ENCODE data around the gene OR6S1. TPM values are rescaled to one million over a fixed set of nuclear protein-coding genes. Genes with fewer than 3 reads are reported as not detected.

OR6S1 gene
- total and polyA plus RNA-seq, 10 of the 15 experiments (the other 5 are each of a cell fraction or from before 2014, with no cell fraction given), result 0.22 to 0.67 (median 0.43) TPM; not detected in 4

DNA sequence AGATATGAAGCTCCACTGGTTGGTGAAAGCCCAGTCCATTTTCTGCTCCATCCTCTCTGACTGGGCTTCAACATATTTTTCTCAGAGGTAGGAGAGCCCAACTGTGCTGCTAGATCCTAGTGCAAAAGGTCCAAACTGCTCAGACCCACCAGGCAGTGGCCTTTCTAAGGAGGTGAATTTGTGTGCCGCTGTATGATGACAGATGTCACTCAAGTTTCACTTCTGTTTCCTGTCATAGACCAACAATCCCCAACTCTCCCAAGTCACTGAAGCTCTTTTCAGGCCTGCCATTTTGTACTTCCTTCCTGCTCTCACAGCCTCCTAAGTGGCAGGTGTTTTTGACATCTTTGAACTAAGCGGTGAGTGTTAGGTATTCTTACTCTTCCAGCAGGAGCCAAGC lies 26.5 kb upstream of the OR6S1 start (continued):
- TF ChIP-seq IKZF2 (IDR thresholded peaks at IDR 0.05), result peak; percentile 81 to 84
- no peak for TF ChIP-seq RAD51 (IDR thresholded peaks at IDR 0.05)
- TF ChIP-seq FOS (IDR thresholded peaks at IDR 0.05; ENCODE audit: borderline replicate concordance, extremely low read depth, insufficient read length), result no peak
- TF ChIP-seq EGR1 (IDR thresholded peaks at IDR 0.05; ENCODE audit: borderline replicate concordance in 1 of 2, low read depth in 2 of 2, low read length in 2 of 2), result no peak
- TF ChIP-seq IRF4 (IDR thresholded peaks at IDR 0.05; ENCODE audit: low read depth, low read length), result peak; percentile 96
- TF ChIP-seq BMI1 (IDR thresholded peaks at IDR 0.05; ENCODE audit: borderline replicate concordance), result no peak
- no peak for TF ChIP-seq MTA3 (IDR thresholded peaks at IDR 0.05; ENCODE audit: borderline replicate concordance, low read length)
- no peak for TF ChIP-seq CHD2 (IDR thresholded peaks at IDR 0.05; ENCODE audit: borderline replicate concordance, low read depth, low read length)
- no peak for TF ChIP-seq TCF7 (IDR thresholded peaks at IDR 0.05; ENCODE audit: borderline replicate concordance)
- TF ChIP-seq ELK1 (IDR thresholded peaks at IDR 0.05; ENCODE audit: low read depth, low read length), result no peak
- TF ChIP-seq, protein P1, sequence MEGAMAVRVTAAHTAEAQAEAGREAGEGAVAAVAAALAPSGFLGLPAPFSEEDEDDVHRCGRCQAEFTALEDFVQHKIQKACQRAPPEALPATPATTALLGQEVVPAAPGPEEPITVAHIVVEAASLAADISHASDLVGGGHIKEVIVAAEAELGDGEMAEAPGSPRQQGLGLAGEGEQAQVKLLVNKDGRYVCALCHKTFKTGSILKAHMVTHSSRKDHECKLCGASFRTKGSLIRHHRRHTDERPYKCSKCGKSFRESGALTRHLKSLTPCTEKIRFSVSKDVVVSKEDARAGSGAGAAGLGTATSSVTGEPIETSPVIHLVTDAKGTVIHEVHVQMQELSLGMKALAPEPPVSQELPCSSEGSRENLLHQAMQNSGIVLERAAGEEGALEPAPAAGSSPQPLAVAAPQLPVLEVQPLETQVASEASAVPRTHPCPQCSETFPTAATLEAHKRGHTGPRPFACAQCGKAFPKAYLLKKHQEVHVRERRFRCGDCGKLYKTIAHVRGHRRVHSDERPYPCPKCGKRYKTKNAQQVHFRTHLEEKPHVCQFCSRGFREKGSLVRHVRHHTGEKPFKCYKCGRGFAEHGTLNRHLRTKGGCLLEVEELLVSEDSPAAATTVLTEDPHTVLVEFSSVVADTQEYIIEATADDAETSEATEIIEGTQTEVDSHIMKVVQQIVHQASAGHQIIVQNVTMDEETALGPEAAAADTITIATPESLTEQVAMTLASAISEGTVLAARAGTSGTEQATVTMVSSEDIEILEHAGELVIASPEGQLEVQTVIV (IDR thresholded peaks at IDR 0.05; ENCODE audit: borderline replicate concordance, partially characterized antibody), result no peak
- no peak for TF ChIP-seq SREBF2 (IDR thresholded peaks at IDR 0.05; ENCODE audit: low read length)
- no peak for TF ChIP-seq ZNF622 (IDR thresholded peaks at IDR 0.05)
- TF ChIP-seq FOXK2 (IDR thresholded peaks at IDR 0.05), result no peak
- TF ChIP-seq, protein P2, sequence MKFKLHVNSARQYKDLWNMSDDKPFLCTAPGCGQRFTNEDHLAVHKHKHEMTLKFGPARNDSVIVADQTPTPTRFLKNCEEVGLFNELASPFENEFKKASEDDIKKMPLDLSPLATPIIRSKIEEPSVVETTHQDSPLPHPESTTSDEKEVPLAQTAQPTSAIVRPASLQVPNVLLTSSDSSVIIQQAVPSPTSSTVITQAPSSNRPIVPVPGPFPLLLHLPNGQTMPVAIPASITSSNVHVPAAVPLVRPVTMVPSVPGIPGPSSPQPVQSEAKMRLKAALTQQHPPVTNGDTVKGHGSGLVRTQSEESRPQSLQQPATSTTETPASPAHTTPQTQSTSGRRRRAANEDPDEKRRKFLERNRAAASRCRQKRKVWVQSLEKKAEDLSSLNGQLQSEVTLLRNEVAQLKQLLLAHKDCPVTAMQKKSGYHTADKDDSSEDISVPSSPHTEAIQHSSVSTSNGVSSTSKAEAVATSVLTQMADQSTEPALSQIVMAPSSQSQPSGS (IDR thresholded peaks at IDR 0.05; ENCODE audit: low read length), result no peak
- no peak; the same call in 1 of the 2 replicates for TF ChIP-seq NBN (IDR thresholded peaks at IDR 0.05)
- TF ChIP-seq, protein P3, sequence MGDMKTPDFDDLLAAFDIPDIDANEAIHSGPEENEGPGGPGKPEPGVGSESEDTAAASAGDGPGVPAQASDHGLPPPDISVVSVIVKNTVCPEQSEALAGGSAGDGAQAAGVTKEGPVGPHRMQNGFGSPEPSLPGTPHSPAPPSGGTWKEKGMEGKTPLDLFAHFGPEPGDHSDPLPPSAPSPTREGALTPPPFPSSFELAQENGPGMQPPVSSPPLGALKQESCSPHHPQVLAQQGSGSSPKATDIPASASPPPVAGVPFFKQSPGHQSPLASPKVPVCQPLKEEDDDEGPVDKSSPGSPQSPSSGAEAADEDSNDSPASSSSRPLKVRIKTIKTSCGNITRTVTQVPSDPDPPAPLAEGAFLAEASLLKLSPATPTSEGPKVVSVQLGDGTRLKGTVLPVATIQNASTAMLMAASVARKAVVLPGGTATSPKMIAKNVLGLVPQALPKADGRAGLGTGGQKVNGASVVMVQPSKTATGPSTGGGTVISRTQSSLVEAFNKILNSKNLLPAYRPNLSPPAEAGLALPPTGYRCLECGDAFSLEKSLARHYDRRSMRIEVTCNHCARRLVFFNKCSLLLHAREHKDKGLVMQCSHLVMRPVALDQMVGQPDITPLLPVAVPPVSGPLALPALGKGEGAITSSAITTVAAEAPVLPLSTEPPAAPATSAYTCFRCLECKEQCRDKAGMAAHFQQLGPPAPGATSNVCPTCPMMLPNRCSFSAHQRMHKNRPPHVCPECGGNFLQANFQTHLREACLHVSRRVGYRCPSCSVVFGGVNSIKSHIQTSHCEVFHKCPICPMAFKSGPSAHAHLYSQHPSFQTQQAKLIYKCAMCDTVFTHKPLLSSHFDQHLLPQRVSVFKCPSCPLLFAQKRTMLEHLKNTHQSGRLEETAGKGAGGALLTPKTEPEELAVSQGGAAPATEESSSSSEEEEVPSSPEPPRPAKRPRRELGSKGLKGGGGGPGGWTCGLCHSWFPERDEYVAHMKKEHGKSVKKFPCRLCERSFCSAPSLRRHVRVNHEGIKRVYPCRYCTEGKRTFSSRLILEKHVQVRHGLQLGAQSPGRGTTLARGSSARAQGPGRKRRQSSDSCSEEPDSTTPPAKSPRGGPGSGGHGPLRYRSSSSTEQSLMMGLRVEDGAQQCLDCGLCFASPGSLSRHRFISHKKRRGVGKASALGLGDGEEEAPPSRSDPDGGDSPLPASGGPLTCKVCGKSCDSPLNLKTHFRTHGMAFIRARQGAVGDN (IDR thresholded peaks at IDR 0.05), result peak; percentile 86
- TF ChIP-seq LARP7 (IDR thresholded peaks at IDR 0.05), result no peak
- 0 out of 2 replicates have a peak, but pooled peaks have one; percentile 5 for TF ChIP-seq MAX (IDR thresholded peaks at IDR 0.05; ENCODE audit: low read depth, low read length)
- TF ChIP-seq CHD1 (IDR thresholded peaks at IDR 0.05; ENCODE audit: low read depth, low read length), result no peak
- no peak for TF ChIP-seq SUZ12 (IDR thresholded peaks at IDR 0.05; ENCODE audit: unreplicated experiment)
- peak; percentile 84; the same call in 1 of the 2 replicates for TF ChIP-seq DPF2 (IDR thresholded peaks at IDR 0.05)

All from GM12878 (cell line).